Measurements from ENCODE around the gene POLR2L. TPM values are rescaled to one million over a fixed set of nuclear protein-coding genes. Genes with fewer than 3 reads are reported as not detected.

POLR2L gene
- total RNA-seq, 2 donors from 2014 or later, result 33.5 to 83.4 TPM

GRCh38 chr11:812390-812789 is 29.9 kb downstream of the POLR2L start:
- TF ChIP-seq CTCF (IDR thresholded peaks at IDR 0.05), result no peak
- TF ChIP-seq POLR2A (IDR thresholded peaks at IDR 0.05), result no peak
- Histone ChIP-seq H3K27me3 (no peaks in the 10 kb centered on the region), H3K4me3 (no peak overlapping the region), H3K36me3 (replicated peaks in 1 of 2; ENCODE audit: insufficient read depth in 1 of 2, low read depth in 2 of 2) (peaks cover 0 to 12% of the 10 kb centered on the region in 2 donors), H3K4me1 (peaks cover 26% of the 10 kb centered on the region), H3K9me3 (no peaks in the 10 kb centered on the region), H3K27ac (no peak overlapping the region)
- DNase-seq, result no peak
- intact Hi-C loops (cut with DNase I), result no loop called here
- no peak for ATAC-seq
- WGBS, 2 donors, result 84 to 97% methylated on average over 3 of the region's 3 CpGs

DNA sequence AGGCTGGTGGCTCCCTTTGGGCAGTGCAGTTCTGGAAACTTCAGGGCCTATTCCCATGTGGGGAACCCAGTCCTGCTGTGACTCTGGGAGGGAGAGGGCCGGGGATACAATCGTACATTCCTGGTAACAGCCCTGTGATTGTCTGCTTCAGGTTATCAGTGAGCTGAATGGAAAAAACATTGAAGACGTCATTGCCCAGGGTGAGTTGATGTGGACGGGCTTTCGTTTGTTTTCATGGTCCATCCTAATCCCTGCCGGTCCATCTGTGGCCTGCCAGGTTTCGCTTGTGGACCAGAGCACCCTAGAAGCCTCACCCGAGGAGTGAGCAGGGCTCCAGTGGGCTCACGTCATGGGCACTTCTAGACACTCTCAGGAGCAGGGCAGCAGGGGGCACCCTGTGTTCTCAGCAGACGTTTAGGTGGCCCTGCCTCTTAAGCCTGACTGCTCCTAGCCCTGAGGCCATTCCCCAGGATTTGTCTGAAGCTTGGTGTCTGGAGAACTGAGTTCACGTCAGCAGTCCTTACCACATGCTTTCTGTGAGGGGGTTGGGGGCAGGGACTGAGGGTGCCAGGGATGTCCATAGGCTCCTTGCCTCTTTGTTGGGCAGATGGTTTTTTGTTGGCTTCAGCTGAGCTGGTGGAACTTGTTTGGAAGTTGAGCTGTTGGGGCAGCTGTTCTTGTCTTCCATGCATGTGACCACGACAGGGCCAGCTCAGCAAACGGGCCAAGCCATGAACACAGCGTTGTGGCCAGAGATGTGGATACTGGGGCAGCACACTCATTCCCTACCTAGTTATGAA is 30.7 kb downstream of the POLR2L start:
- no peak for TF ChIP-seq POLR2A (IDR thresholded peaks at IDR 0.05)
- TF ChIP-seq CTCF (IDR thresholded peaks at IDR 0.05), result no peak
- Histone ChIP-seq H3K27me3 (no peaks in the 10 kb centered on the region), H3K4me3 (no peak overlapping the region), H3K36me3 (replicated peaks in 1 of 2; ENCODE audit: insufficient read depth in 1 of 2, low read depth in 2 of 2) (peaks cover 0 to 12% of the 10 kb centered on the region in 2 donors), H3K9me3 (no peaks in the 10 kb centered on the region), H3K4me1 (peaks cover 26% of the 10 kb centered on the region), H3K27ac (peak overlapping the region in 1 of 4 donors; percentile 21)
- intact Hi-C loops (cut with DNase I), result no loop called here
- WGBS, 2 donors, result 55 to 56% methylated on average over 4 to 14 of the region's 14 CpGs
- DNase-seq (no peak), ATAC-seq (no peak)

GRCh38 chr11:810040-810567 is 32.2 kb downstream of the POLR2L start:
- Histone ChIP-seq H3K27me3 (no peaks in the 10 kb centered on the region), H3K4me1 (peaks cover 32% of the 10 kb centered on the region), H3K9me3 (no peaks in the 10 kb centered on the region), H3K27ac (peak overlapping the region; percentile 93 to 100 (median 98)), H3K4me3 (peak overlapping the region; percentile 51 to 78), H3K36me3 (replicated peaks in 1 of 2; ENCODE audit: insufficient read depth in 1 of 2, low read depth in 2 of 2) (peaks cover 0 to 12% of the 10 kb centered on the region in 2 donors)
- 0% methylated on average over 51 of the region's 55 CpGs; no CpG with 5 or more reads in 1 of the 2 donors for WGBS, 2 donors
- ATAC-seq (no peak), DNase-seq (no peak)
- TF ChIP-seq POLR2A (IDR thresholded peaks at IDR 0.05), result no peak
- TF ChIP-seq CTCF (IDR thresholded peaks at IDR 0.05), result peak in 1 of 7 experiments; percentile 1
- intact Hi-C loops (cut with DNase I), result no loop called here

- TF ChIP-seq POLR2A (IDR thresholded peaks at IDR 0.05) (peak; percentile 82 to 90 (median 90)), CTCF (IDR thresholded peaks at IDR 0.05) (peak in 2 of 7 experiments; percentile 2 to 19)
- peak; percentile 91 for ATAC-seq
- H3K27ac ChIP-seq, result peak within 1 kb of the TSS; percentile 93 to 100 (median 98)
- WGBS, 2 donors, result 0% methylated on average over 79 of the region's 81 CpGs; no CpG with 5 or more reads in 1 of the 2 donors
- no peaks in the 10 kb centered on the region for H3K9me3 ChIP-seq
- H3K4me1 ChIP-seq, result peaks cover 38% of the 10 kb centered on the region
- H3K4me3 ChIP-seq, result peak within 1 kb of the TSS; percentile 51 to 78
- no peaks in the 10 kb centered on the region for H3K27me3 ChIP-seq
- DNase-seq, result peak; percentile 98 to 99 (median 98)
- peaks cover 0 to 12% of the 10 kb centered on the region in 2 donors for H3K36me3 ChIP-seq (replicated peaks in 1 of 2; ENCODE audit: insufficient read depth in 1 of 2, low read depth in 2 of 2)
- intact Hi-C loops (cut with DNase I), result no loop called here
These were observed 32.9 kb downstream of the POLR2L start, which contains the start of gene RPLP2 for GRCh38 chr11:809287-810039. Gene RPLP2, plus strand, starts transcription at chr11:809967. Its CDS starts 268 bp downstream, at chr11:810235.

All from body of pancreas (tissue), 4 donors.